CD4-positive, alpha-beta T cell treated with Interleukin-6 at 100 ng/mL for 8 hours (primary cell): ENCODE results near the gene PSD.

Experiments used
- DNase-seq: peaks from one replicate; pipeline ENCODE4 v3.0.0-alpha.2; 2020; ENCODE audit warnings: mixed read lengths, low spot score

Gene PSD

GRCh38 chr10:102384606-102385429 lies 33.8 kb downstream of the PSD start:
- DNase-seq: no peak

- DNase-seq: no peak
Measured at GRCh38 chr10:102384053-102384452, 34.5 kb downstream of the PSD start.

DNA sequence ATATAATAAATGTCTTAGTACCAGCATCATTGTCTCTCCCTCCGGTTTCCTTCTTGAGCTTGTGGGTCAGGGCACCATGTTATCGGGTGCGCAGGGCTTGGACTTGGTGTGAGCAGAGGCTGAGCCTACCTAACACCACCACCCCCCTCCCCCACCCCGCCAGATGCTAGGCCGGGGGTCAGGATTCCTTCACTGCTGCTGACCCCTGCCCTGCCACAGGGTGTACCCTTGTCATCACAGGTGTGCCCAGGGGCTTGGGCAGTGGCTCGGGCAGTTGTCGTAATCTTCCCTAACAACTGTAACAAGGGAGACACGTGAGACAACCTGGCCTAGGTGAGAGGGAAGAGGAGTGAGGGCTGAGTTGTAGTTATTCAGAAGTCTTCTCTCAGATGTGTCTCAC lies 35.7 kb downstream of the PSD start:
- DNase-seq: no peak

DNA sequence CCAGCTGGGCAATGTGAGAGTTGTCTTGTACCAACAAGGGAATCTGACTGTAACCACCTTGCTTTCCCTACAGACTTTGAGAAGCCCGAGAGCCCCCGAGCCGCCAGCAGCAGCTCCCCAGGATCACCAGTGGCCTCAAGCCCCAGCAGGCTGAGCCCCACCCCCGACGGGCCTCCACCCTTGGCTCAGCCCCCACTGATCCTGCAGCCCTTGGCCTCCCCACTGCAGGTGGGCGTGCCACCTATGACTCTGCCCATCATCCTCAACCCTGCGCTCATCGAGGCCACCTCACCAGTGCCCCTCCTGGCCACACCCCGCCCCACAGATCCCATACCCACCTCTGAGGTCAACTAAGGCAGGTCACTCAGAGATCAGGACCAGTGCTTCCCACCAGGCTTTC lies 36.6 kb downstream of the PSD start:
- no peak for DNase-seq

- DNase-seq: no peak
Measured at GRCh38 chr10:102379383-102379782, 39.2 kb downstream of the PSD start.

- DNase-seq: no peak
Measured at GRCh38 chr10:102376901-102377300, 41.7 kb downstream of the PSD start.

DNA sequence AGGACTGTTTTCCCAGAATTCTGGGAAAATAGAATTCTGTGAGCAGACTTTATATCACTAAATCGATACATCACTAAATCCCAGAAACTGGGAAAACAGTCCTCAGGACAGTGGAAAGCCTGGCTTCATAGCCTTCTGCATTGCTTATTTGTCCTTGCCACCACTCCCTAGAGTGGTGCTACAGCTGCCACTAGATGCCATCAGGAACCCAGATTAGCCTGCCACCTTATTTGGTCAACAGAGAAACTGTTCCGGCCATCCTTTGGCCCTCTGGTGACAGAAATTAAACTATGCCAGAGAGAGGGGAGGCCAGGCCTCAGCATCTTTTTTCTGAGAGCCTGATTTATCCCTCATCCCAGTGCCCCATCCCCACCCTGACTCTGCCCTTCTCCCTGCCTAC lies 42.7 kb downstream of the PSD start:
- no peak for DNase-seq

DNA sequence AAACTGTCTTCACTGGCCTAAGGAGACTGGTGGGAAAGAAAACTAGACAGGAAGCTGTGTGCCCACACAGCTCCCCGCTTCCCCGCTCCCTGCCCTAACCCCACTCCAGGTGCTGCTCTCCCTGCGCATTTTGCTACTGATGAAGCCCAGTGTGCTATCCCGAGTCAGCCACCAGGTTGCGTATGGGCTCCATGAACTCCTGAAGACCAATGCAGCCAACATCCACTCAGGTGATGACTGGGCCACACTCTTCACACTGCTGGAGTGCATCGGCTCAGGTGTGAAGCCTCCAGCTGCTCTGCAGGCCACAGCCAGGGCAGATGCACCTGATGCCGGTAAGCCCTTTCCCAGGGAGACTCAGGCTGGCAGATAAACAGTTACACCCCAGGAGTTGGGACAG lies 43.3 kb downstream of the PSD start:
- no peak for DNase-seq

GRCh38 chr10:102371295-102371694 lies 47.3 kb downstream of the PSD start:
- DNase-seq: no peak

- DNase-seq: no peak
Measured at GRCh38 chr10:102368077-102368476, 50.5 kb downstream of the PSD start.

DNA sequence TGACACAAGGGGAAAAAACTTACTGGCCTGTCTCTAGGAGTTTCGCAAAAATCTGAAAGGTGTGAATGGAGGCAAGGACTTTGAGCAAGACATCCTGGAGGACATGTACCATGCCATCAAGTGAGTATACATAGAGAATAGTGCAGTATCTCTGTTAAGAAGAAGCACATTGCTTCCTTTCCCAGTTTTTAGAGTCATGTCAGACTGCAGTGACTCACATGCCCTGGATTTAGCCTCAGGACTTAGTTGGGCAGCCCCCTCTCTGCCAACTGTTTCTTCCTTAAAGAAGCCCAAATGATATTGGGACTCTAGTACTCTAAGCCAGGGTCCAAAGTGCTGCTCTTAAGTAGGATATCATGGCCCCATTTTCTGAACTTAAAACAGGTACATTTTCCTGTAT lies 51.1 kb downstream of the PSD start:
- DNase-seq: no peak

GRCh38 chr10:102358712-102359382 lies 59.7 kb downstream of the PSD start:
- no peak for DNase-seq

- DNase-seq: no peak
Measured at GRCh38 chr10:102354451-102354850, 64.1 kb downstream of the PSD start.
